Heart left ventricle (tissue), 13 donors: ENCODE measurements around the gene LRRC18.

Experiments used
- CTCF ChIP-seq, 12 donors: fragments of 200-600 bp; sonication (generic) in 4 of 12; IDR thresholded peaks; one replicate each; pipeline versions ENCODE4 v1.5.0 to v1.8.0; 2018 to 2022; ENCODE audit warnings: antibody characterized with exemption in 12 of 12, mild to moderate bottlenecking in 5 of 12
- POLR2A ChIP-seq, 2 donors: fragments of 450-650 bp; IDR thresholded peaks; one replicate each; pipeline ENCODE4 v1.6.1; 2017; ENCODE audit warnings: antibody characterized with exemption in 2 of 2, mild to moderate bottlenecking in 2 of 2, moderate library complexity in 2 of 2
- donor health status: ischemic (EF 13 %, LVEDD 7.1; RV severe dilation, severe dysfunction).
- donor health status: DM: no; HTN: yes; CAD: no.
- donor health status: DM: no; HTN: no; CAD: no.
- donor health status: ischemic (EF 25% LVEDD 6.9; RV normal size, moderate dysfunction).
- donor health status: ischemic (EF 25% LVEDD 5.7; RV mildly dilated, moderate dysfunction).
- donor health status: ischemic (EF 35%, LVEDD 5.7; RV mildly dilated, moderate dysfunction).
- donor health status: nonischemic (EF 11% LVEDD 7.7; RV severe dilation, severe dysfunction).
- donor health status: DM: yes; HTN: yes; CAD: no.
- donor health status: PGD.
- donor health status: ischemic (EF 29% LVEDD 5.4; RV normal size, mild dysfunction).
- donor health status: nonischemic (EF 23%, LVEDD 6.1; RV moderate dilation, normal function).

GRCh38 chr10:48943096-48943495 is 3.5 kb upstream of the LRRC18 start:
- TF ChIP-seq CTCF (IDR thresholded peaks at IDR 0.05): no peak
- TF ChIP-seq POLR2A (IDR thresholded peaks at IDR 0.05): no peak
